VCaP (cell line): ENCODE data around the gene RASL11B.

Experiments used
- H3K27ac ChIP-seq: fragments of 450-650 bp; 2 replicates; pipeline ENCODE4 v1.5.1; 2017
- TF ChIP-seq, protein P1 (sequence below): fragments of 450-650 bp; conservative IDR thresholded peaks from 2 replicates; pipeline ENCODE4 v1.5.1; 2017; ENCODE audit warnings: mild to moderate bottlenecking, moderate library complexity

RASL11B gene

DNA sequence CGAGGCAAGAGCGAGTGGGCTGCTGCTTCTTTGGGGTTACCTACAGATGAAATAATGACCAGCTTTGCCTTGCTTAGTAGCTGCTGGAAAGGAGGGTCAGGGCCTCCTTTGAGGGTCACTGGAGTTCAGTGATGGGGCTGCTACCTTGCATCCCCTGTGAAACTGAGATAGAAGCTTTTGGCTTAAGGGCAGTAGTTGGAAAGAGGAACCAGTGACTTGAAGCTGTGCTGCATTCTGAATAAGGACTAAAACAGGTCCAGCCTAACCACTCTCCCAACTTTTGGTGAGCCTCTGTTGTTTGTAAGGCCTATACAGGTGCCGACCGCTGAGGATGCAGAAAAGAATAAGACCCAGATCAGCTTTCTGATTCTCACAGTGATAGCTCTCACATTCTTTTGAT, 41.2 kb downstream of the RASL11B start:
- H3K27ac ChIP-seq = no peak overlapping the region
- TF ChIP-seq, protein P1, sequence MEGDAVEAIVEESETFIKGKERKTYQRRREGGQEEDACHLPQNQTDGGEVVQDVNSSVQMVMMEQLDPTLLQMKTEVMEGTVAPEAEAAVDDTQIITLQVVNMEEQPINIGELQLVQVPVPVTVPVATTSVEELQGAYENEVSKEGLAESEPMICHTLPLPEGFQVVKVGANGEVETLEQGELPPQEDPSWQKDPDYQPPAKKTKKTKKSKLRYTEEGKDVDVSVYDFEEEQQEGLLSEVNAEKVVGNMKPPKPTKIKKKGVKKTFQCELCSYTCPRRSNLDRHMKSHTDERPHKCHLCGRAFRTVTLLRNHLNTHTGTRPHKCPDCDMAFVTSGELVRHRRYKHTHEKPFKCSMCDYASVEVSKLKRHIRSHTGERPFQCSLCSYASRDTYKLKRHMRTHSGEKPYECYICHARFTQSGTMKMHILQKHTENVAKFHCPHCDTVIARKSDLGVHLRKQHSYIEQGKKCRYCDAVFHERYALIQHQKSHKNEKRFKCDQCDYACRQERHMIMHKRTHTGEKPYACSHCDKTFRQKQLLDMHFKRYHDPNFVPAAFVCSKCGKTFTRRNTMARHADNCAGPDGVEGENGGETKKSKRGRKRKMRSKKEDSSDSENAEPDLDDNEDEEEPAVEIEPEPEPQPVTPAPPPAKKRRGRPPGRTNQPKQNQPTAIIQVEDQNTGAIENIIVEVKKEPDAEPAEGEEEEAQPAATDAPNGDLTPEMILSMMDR = no peak

DNA sequence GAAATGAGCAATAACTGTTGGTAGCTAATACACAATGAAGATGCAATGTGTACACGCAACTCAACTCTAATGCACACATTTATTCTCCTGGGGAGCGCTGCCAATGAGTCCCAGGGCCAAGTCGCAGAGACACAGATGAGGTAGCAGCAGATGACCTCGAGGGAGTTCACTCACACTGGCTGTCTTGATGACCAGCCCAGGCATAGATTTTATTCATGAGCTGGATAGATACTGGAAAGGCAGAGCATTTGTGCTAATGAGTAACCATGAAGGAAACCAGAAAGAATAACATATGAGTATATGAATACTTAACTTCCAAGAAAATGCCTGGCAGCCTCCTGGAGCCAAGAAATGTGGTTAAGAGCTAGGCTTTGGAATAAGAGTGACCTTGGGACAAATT, 42.3 kb downstream of the RASL11B start:
- TF ChIP-seq, protein P1 = no peak
- no peak overlapping the region for H3K27ac ChIP-seq

DNA sequence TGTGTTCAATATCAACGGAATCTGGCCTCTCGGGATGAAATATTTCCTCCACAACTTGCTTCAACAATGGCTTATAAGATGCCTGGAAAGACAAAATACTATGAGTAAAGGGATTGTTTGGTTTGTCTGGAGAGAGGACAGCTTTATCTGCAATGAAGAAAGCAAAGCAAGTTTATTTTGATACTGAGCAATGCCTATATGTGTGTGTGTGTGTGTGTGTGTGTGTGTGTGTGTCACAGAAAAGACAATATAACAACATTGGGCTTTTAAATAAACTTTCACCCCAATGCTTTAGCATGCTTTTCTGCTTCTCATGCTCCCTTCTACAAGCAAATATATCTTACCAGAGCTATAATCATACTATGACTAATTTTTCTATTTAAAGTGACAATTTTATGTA, 45.4 kb downstream of the RASL11B start:
- TF ChIP-seq, protein P1 = no peak

DNA sequence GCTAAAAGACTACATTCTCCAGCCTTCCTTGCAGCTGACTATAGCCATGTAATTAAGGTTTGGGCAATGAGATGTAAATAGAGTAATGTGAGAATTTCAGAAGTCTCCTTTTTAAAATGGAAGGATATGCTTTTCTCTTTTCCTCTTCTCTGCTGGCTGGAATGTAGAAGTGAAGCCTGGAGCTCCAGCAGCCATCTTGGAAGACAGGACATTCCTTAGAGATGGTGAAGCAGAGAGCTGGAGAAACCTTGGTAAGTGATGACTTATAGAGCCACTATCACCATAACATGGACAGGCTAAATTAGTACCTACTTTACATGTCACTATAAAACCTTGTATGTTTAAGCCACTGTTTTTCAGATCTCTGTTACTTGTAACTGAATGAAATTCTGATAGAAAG, 48.0 kb downstream of the RASL11B start:
- TF ChIP-seq, protein P1 = no peak
- H3K27ac ChIP-seq = no peak overlapping the region

More for the DNA sequence above, 45.4 kb downstream of the RASL11B start:
- no peak overlapping the region for H3K27ac ChIP-seq

DNA sequence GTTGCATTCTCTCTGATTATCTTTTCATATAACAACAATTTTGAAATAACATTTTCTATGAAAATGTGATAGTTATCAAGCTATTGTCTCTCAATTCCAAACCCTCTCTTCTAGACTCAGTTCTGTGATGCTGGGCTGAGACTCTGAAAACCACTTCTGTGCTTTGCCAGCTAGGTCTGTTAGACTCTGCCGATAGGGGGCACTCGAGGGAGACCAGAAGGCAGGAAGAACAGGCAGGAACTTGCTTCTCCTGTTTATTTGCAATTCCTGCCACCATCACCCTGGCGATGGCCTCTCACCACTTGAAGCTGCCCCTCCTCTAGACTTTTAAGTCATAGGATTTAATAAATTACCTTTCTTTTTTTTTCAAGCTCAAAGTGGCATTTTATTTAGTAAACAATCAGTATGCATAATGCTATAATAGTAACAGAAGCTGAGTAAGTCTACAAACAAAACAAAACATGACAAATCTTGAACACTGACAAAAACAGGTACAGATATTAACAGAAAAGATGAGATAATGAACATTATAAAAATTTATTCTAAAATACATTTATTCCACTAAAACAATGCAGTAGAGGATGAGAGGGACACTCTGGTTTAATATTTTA, 49.7 kb downstream of the RASL11B start:
- TF ChIP-seq, protein P1 = peak; percentile 74
- H3K27ac ChIP-seq = no peak overlapping the region

DNA sequence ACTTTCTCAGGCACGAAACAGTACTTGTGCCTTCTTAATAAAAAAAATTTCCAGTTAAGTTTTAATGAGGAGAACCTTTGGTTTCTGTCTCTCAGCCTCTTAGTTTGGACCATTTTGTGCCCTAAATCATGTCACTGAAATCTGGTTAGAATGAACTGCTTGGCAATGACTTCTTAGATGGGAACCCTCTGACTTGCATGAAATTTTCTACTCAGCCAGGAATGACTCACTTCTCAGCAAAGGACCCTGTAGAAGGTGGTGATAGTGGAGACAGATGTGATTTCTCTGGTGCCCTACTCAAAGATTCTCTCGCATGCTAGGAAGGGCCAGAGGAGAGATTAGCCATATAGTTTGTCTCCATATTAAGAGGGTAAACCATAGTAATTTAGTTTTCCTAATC, 50.5 kb downstream of the RASL11B start:
- TF ChIP-seq, protein P1 = no peak
- H3K27ac ChIP-seq = no peak overlapping the region

DNA sequence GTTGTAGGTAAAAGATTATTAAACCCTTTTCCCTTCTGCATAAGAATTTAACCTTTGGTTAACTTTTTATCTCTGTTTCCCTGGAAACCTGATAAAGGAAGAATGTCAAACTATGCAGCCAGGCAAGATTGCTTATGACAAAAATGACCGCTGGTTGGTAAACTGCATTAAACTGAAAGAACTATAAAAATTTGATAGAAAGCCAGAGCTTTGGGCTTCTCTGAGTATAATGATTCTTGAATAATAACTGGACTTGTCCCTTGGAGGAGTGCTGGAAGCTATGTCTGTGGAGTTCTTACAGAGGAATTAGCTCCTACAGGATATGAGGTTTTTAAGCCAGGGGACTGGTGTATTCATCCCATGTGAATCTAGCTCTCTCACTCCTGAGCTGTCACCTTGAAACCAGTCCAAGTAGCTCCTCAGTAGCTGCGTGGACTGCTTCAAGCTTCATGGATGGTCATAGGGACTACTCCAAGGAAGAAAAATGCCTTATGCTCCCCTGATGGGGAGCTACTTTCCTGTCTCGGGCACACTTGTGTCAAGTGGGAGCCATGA, 52.0 kb downstream of the RASL11B start:
- H3K27ac ChIP-seq = peak overlapping the region; percentile 21
- TF ChIP-seq, protein P1 = no peak
